HG03108 (cell line): ENCODE results near the gene PSKH1.

Experiments
- ATAC-seq: cut with Tn5 transposase; IDR thresholded peaks from one replicate; pipeline ENCODE4 v1.9.1; 2021; ENCODE audit warnings: moderate library complexity; ENCODE audit not compliant: unreplicated experiment

PSKH1 gene

DNA sequence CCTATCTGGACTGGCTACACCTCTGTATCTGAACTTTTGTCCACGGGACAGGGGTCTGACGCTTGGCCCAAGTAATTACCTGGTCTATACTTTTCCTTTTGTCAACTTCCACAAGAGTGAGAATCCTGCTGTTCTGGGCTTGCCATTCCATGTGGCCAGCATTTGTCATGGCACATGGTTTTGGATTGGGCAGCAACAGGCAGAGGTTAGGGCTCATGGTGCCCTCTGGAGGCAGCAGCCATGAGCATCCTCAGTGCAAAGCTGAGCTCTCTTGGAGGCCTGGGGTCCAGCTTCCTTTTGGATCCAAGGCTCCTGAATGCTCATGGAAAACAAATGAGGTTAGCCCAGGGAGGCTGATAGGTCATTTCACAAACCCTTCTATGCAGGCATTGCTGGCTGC, 27.7 kb upstream of the PSKH1 start:
- ATAC-seq, result no peak

DNA sequence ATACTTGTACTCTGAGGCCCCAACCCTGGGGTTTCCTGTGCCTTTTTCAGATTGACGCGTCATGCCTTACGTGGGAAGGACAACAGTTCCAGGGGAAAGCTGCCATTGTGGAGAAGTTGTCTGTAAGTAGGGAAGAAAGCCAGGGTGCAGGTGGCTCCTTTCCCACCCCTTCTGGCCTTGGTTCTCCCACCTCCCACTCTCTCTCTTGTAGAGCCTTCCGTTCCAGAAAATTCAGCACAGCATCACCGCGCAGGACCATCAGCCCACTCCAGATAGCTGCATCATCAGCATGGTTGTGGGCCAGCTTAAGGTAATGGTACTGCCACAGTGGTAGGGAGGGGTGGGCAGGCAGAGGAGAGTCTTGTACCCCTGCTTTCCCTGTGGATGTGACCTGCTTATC, 24.8 kb upstream of the PSKH1 start:
- no peak for ATAC-seq

DNA sequence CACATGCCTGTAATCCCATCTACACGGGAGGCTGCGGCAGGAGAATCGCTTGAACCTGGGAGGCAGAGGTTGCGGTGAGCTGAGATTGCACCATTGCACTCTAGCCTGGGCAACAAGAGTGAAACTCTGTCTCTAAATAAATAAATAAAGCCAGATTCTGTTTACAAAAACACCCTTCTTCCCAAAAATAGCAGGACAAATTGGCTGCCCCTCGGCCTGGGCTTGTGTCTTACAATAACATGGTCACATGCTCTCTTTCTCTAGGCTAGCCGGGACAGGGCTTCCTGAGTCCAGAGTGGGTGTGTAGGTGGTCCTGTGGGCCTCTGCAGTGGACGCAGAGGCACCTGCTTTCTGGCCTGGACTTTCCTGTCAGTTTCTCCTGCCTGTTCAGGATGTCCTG, 23.4 kb upstream of the PSKH1 start:
- no peak for ATAC-seq

DNA sequence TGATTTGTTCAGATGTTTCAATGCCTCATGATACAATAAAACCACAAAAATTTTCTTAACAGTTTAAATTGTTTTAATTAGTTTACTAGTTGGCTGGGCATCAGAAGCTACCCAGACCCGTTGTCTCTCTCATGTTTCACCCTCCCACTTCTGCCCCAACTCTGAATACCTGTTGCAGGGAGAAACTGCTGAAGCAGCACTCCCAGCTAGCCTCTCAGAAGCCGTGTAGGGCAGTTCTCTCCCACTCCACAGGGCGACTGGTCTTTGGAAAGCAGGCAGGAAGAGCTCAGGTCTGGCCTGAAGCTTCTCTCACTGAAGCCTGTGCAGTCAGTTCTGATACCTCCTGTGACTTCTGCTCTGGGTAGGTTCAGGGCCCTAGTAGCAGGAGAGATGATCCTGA, 21.8 kb upstream of the PSKH1 start:
- ATAC-seq, result no peak

DNA sequence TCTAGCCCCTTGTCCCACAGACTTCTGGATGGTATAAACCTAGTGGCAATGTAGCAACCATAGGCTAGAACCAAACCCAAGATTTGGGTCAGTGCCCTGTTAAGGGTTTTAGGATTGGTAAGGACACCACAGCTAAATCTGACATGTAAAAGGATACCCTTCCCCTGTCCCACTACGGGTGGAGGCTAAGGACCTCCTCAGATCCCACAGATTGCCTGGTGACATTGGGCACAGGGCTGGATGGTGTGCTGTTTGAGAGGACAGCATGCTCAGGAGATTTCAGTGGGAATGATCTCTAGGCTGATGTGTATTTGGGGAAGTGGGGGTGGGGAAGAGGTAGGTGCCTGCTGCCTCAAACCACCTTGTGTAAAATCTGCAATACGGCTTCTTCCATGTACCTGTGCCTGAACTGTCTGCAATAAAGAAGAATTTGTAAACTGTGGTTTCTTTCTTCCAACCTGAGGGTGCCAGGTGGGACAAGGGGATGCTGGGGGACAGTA, 20.9 kb upstream of the PSKH1 start:
- no peak for ATAC-seq

DNA sequence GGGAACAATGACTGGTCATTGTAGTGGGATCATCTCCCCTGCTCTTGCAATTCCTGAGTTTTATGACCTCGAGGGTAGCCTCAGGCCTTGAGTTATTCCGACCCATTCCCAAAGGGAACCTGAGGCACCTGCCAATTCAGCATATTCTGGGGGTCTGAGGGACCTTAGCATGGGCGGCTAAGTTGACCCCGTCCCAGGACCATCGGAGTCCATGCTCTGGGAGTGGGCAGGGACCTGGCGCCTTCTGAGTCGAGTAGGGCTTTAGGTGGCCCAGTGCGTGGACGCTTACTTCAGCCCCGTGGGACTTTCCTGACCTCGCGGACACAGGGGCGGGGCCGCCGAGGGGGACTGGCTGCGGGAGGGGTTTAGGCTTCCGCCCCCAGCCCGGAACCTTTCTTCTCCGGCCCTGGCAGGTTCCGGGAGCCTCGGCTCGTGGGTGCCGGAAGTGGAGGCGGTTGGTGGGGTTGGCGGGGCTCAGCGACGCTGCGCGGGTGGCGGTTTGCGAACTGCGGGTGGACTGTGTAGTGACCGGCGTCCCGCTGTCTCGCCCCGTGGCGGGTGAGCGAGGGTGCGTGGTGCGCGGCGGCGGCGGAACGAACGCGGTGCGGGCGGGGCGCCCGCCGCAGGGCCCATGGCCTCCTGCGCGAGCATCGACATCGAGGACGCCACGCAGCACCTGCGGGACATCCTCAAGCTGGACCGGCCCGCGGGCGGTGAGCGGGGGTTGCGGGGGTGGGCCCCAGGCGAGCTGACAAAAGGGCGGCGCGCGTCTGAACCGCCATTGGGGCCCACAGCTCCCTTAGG, 20.2 kb upstream of the PSKH1 start, which contains the start of gene EDC4:
Gene EDC4 (plus strand): TSS at position 422 of the 804 bp plus-strand sequence. CDS start 210 bp downstream, at position 632.
- ATAC-seq, result peak; percentile 78

DNA sequence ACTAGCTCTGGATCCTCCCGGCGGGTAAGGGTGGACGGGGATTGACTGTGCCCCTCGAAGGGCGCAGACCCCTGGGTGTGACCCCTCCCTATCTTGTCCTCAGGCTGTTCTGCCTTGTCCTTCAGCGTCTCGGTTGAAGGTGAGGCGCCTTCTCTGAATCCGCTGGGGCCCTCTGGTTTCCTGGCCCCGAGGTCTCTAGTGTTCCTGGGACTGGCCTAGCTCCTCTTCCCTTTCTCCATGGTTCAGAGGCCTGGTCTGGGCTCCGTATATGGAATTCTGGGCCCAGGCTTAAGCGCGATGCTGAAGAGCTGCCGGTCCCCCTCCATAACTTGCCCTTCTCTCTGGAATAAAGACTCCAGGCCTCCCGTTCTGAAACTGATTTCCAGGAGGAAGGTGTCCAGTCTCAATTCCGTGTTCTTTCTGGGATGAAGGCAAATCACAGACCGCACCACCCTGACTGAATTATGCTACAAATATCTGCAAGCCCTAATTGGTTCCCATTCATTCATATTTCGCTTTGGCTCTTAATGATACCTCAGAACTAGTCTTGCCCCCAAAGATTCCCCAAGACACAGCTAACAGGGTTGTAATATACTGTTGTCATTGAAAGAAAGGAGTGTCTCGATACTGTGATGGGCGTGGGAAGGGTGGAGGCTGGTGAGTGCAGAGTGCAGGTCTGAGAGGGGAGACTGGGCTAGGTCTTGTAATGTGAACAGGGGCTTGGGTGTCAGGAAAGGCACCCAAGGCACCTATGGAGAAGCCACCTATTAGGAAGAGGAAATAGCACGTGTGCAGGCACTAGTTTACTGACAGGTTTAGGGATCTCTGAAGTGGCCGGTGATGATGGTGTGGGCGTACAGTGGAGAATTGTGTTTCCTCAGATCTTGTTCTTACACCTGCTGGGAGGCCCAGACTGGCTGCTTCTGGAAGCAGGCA, 19.4 kb upstream of the PSKH1 start:
- peak; percentile 1 for ATAC-seq

DNA sequence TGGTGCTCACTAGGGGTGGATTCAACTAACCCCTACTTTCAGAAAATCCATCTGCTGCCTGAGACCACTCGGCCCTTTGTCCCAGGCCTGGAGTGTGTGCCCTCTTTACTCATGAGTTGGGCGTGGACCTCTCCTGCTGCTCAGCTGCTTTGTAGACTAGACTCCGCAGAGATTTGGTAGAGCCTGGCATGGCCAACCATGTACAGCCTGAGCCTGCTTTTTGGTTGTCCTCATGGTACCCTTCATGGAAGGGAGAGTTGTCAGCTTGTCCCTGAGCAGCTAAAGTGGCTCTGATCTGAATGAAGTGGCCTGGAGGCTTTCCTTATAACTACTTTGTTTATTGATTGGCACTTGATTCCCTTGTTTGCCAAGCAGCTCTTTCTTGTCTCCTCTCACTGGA, 18.7 kb upstream of the PSKH1 start:
- no peak for ATAC-seq

DNA sequence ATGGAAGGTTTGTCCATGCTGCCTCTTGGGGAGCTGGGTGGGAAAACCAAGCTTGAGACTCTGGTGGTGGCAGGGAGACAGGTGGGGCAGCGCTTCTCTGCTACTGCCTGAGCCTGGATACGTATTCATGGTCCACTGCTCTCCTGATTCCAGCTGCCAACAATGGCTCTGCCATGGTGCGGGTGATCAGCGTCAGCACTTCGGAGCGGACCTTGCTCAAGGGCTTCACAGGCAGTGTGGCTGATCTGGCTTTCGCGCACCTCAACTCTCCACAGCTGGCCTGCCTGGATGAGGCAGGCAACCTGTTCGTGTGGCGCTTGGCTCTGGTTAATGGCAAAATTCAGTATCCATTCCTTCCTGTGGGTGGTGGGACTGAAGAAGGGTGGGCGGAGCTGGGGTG, 16.0 kb upstream of the PSKH1 start:
- no peak for ATAC-seq

DNA sequence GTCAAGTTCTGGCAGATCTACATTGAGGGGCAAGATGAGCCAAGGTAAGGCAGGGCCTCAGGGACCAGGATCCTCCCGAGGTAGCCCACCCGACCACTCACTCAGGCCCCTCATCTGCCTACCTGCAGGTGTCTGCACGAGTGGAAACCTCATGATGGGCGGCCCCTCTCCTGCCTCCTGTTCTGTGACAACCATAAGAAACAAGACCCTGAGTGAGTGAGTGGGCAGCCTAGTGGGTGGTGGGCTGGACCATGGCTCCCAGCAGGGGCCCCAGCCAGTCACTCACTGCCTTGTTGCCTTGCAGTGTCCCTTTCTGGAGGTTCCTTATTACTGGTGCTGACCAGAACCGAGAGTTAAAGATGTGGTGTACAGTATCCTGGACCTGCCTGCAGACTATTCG, 14.8 kb upstream of the PSKH1 start:
- ATAC-seq, result no peak

DNA sequence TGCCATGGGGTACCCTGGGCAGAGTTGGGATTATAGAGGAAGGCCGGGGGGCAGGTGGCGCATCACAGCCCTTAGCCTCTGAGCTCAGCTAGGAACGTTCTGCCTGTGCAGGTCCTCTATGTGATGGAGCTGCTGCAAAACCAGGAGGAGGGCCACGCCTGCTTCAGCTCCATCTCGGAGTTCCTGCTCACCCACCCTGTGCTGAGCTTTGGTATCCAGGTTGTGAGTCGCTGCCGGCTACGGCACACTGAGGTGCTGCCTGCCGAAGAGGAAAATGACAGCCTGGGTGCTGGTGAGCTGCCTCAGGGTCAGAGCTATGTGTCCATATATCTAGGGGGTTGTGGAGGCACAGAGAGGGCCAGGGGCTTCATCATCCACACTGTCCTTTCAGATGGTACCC, 14.2 kb upstream of the PSKH1 start:
- no peak for ATAC-seq

DNA sequence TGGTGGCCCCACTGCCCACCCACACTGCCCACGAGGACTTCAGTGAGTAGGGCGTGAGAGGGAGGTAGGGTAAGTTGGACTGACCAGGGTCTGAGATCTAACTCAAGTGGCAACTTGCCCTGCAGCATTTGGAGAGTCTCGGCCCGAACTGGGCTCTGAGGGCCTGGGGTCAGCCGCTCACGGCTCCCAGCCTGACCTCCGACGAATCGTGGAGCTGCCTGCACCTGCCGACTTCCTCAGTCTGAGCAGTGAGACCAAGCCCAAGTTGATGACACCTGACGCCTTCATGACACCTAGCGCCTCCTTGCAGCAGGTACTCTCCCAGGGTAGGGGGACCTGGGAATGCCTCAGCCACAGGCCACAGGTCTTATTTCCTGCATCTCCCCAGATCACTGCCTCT, 13.6 kb upstream of the PSKH1 start:
- ATAC-seq, result no peak

DNA sequence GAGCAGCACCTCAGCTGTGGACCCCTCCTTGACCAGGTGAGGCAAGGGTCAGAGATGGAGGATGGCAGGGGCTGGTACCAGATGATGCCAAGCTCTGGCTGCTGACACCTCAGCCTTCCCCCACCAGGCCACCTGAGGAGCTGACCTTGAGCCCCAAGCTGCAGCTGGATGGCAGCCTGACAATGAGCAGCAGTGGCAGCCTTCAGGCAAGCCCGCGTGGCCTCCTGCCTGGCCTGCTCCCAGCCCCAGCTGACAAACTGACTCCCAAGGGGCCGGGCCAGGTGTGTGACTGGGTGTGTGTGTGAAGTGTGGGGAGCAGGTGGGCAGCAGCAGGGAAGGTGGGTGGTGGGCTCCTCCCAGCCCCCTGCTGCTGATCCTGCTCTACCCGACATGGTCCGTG, 13.1 kb upstream of the PSKH1 start:
- ATAC-seq, result no peak

DNA sequence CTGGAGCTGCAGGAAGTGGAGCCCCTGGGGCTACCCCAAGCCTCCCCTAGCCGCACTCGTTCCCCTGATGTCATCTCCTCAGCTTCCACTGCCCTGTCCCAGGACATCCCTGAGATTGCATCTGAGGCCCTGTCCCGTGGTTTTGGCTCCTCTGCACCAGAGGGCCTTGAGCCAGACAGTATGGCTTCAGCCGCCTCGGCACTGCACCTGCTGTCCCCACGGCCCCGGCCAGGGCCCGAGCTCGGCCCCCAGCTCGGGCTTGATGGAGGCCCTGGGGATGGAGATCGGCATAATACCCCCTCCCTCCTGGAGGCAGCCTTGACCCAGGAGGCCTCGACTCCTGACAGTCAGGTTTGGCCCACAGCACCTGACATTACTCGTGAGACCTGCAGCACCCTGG, 12.5 kb upstream of the PSKH1 start:
- ATAC-seq, result no peak

DNA sequence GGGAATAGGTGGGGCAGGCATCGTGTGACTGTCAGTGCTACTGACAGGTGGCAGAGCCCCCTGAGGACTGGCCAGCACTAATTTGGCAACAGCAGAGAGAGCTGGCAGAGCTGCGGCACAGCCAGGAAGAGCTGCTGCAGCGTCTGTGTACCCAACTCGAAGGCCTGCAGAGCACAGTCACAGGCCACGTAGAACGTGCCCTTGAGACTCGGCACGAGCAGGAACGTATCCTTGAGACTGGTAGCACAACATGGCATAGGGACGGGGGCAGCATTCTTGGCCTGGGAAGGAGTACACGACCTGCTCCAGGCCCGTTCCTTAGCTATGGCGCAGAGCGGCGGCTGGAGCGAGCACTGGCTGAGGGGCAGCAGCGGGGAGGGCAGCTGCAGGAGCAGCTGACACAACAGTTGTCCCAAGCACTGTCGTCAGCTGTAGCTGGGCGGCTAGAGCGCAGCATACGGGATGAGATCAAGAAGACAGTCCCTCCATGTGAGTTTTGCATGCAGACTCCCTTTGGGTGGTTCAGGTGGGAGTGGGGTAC, 11.4 kb upstream of the PSKH1 start:
- no peak for ATAC-seq

DNA sequence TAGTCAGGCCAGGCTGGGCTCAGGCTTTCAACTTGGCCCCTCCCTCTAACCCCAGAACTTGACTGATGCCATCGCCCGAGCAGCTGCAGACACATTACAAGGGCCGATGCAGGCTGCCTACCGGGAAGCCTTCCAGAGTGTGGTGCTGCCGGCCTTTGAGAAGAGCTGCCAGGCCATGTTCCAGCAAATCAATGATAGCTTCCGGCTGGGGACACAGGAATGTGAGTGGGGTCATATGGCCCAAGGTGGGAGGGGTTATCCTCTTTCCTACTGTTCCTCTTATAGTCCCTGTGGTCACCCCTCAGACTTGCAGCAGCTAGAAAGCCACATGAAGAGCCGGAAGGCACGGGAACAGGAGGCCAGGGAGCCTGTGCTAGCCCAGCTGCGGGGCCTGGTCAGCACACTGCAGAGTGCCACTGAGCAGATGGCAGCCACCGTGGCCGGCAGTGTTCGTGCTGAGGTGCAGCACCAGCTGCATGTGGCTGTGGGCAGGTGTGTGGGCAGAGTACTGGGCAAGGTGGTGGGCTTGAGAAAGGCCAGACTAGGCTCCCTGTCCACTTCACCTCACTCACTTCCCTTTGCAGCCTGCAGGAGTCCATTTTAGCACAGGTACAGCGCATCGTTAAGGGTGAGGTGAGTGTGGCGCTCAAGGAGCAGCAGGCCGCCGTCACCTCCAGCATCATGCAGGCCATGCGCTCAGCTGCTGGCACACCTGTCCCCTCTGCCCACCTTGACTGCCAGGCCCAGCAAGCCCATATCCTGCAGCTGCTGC, 10.5 kb upstream of the PSKH1 start:
- ATAC-seq, result no peak

DNA sequence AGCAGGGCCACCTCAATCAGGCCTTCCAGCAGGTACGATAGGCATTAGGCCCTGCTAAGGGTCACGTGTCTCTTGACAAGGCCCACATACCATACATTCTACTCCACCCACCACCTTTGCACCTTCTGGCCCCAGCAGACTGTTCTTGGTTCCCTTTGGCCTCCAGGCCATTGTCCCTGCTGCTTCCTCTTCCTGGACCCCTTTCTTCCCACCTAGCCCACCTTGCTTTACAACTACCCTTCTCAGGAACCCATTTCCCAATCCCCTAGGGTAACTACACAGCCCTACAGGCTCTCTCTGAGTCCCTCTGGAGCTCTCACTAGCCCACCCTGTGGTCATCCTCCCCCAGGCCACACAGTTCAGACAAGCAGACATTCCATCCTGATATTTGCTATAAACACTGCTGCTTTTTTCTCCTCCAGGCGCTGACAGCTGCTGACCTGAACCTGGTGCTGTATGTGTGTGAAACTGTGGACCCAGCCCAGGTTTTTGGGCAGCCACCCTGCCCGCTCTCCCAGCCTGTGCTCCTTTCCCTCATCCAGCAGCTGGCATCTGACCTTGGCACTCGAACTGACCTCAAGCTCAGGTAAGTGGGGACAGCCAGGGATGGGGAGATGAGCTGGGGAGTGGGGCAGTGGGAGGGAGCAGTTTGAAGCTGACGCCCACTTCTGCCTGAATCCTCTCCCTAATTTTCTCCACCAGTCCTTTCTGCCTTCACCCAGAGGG, 9.7 kb upstream of the PSKH1 start:
- ATAC-seq, result no peak

DNA sequence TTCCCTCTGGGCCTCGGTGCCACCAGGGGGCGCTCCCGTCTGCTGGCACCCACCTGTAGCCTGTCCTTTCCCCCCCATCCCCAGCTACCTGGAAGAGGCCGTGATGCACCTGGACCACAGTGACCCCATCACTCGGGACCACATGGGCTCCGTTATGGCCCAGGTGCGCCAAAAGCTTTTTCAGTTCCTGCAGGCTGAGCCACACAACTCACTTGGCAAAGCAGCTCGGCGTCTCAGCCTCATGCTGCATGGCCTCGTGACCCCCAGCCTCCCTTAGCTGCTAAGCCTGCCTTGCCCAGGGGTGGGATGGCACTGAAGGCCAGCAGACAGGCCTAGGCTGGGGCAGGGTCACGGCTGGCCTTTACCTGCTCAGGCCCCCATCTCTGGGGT, 9.2 kb upstream of the PSKH1 start:
- no peak for ATAC-seq

DNA sequence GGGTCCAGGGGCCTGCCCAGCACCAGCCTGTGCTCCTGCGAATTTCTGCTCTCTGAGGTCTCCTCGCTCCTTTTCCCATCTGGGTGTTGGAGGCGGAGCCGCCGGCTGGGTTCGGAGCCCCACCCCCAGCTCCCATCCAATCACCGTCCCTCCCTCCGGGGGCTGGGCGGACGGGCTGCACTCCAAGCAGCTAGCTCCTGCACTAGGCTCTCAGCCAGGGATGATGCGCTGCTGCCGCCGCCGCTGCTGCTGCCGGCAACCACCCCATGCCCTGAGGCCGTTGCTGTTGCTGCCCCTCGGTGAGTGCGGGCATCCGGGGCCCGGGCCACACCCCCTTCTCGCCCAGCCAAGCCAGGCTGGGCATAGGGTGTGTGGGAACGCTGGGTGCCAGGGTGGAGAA, 8.4 kb upstream of the PSKH1 start, which contains the start of gene NRN1L:
Gene NRN1L (plus strand): TSS at position 202 of the 400 bp plus-strand sequence. CDS start 19 bp downstream, at position 221.
- ATAC-seq, result no peak

DNA sequence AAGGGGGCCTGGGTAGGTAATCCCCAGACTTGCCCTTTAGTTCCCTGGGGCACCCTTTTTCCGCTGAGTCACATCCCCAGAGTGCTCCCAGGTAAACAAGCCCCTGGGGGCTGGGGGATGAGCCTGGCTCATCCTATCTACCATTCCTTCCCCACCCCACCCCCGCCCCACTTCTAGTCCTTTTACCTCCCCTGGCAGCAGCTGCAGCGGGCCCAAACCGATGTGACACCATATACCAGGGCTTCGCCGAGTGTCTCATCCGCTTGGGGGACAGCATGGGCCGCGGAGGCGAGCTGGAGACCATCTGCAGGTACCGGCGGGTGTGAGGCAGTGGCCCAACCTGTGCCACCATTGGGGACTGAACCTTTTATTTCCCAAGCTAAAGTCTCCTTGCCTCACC, 7.5 kb upstream of the PSKH1 start:
- no peak for ATAC-seq
